Measurements from ENCODE around the gene CLEC10A.
"Not testable (repeated sequence)": the region's sequence is repeated elsewhere in the genome, so short reads cannot be mapped to it uniquely, and the experiment has no call there.

CLEC10A gene

DNA sequence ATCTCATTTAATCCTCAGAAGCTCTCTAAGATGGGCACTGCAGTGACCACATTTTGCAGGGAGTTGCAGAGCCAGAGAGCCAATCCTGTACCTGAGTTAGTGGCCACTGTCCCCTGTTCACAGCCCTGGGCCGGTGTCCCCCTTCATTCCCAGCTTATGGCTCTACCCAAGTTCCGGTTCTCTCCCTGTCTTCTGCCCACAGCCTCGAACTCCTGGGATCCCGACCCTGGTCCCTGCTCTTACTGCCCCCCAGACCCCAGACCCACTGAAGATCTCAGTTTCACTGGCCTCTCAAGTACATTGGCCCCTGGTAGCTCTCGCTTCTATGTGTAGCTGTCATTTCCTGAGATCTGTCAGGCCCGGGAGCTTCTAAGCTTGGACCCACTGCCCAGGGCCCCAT lies 22.4 kb upstream of the CLEC10A start:
- Histone ChIP-seq H3K9ac (ENCODE audit: low read length) (no peak overlapping the region), H3K4me3 (ENCODE audit: low read length) (no peak overlapping the region), H3K36me3 (replicated peaks; ENCODE audit: insufficient read depth, low read length) (no peaks in the 10 kb centered on the region), H3K9me2 (replicated peaks; ENCODE audit: insufficient read depth, low read length) (no peaks in the 10 kb centered on the region), H3K9me3 (replicated peaks; ENCODE audit: insufficient read depth, low read length) (no peaks in the 10 kb centered on the region), H3K27ac (ENCODE audit: low read length) (no peak overlapping the region), H3K4me2 (ENCODE audit: low read depth, low read length) (no peak overlapping the region), H4K20me1 (ENCODE audit: insufficient read depth, low read length) (no peaks in the 10 kb centered on the region), H3K79me2 (ENCODE audit: low read length) (no peaks in the 10 kb centered on the region), H2AFZ (ENCODE audit: low read length) (no peak overlapping the region), H3K4me1 (ENCODE audit: low read length) (no peaks in the 10 kb centered on the region), H3F3A (ENCODE audit: insufficient read depth, low read length) (no peaks in the 10 kb centered on the region), H3K27me3 (replicated peaks; ENCODE audit: insufficient read depth, low read length) (peaks cover 95% of the 10 kb centered on the region)
- TF ChIP-seq EZH2phosphoT487 (IDR thresholded peaks at IDR 0.05; ENCODE audit: low read length), result no peak
- TF ChIP-seq, protein P1, sequence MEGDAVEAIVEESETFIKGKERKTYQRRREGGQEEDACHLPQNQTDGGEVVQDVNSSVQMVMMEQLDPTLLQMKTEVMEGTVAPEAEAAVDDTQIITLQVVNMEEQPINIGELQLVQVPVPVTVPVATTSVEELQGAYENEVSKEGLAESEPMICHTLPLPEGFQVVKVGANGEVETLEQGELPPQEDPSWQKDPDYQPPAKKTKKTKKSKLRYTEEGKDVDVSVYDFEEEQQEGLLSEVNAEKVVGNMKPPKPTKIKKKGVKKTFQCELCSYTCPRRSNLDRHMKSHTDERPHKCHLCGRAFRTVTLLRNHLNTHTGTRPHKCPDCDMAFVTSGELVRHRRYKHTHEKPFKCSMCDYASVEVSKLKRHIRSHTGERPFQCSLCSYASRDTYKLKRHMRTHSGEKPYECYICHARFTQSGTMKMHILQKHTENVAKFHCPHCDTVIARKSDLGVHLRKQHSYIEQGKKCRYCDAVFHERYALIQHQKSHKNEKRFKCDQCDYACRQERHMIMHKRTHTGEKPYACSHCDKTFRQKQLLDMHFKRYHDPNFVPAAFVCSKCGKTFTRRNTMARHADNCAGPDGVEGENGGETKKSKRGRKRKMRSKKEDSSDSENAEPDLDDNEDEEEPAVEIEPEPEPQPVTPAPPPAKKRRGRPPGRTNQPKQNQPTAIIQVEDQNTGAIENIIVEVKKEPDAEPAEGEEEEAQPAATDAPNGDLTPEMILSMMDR (IDR thresholded peaks at IDR 0.05; ENCODE audit: low read length), result no peak
- no peak for TF ChIP-seq EZH2 (optimal IDR thresholded peaks at IDR 0.05; ENCODE audit: low read depth, low read length)
- no peak for DNase-seq

DNA sequence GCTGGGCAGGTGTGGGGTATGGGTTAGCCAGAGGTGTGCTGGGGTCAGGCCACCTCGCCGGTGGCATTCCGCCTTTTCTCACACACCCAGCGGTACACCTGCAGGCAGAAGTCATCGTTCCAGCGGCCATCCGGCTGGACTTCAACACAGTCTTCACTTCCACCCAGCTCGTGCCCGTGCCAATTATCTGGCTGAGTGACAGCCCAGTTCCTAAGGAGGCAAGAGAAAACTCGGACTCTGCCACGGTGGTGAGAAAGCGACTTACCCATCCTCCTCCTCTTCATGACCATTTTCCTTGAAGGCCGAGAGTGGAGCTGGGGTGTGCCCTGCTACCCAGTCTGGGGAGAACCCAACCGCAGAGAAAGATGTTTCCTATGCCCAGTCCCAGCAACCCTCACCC lies 21.5 kb upstream of the CLEC10A start:
- H4K20me1 ChIP-seq (ENCODE audit: insufficient read depth, low read length), result no peaks in the 10 kb centered on the region
- H3K27me3 ChIP-seq (replicated peaks; ENCODE audit: insufficient read depth, low read length), result peaks cover 96% of the 10 kb centered on the region
- no peak for TF ChIP-seq EZH2 (optimal IDR thresholded peaks at IDR 0.05; ENCODE audit: low read depth, low read length)
- TF ChIP-seq, protein P1 (IDR thresholded peaks at IDR 0.05; ENCODE audit: low read length), result no peak
- no peak for TF ChIP-seq EZH2phosphoT487 (IDR thresholded peaks at IDR 0.05; ENCODE audit: low read length)
- no peaks in the 10 kb centered on the region for H3K9me3 ChIP-seq (replicated peaks; ENCODE audit: insufficient read depth, low read length)
- no peaks in the 10 kb centered on the region for H3K36me3 ChIP-seq (replicated peaks; ENCODE audit: insufficient read depth, low read length)
- H3K4me3 ChIP-seq (ENCODE audit: low read length), result no peak overlapping the region
- H3K9me2 ChIP-seq (replicated peaks; ENCODE audit: insufficient read depth, low read length), result no peaks in the 10 kb centered on the region
- H3F3A ChIP-seq (ENCODE audit: insufficient read depth, low read length), result no peaks in the 10 kb centered on the region
- no peak overlapping the region for H3K9ac ChIP-seq (ENCODE audit: low read length)
- no peak for DNase-seq
- H2AFZ ChIP-seq (ENCODE audit: low read length), result no peak overlapping the region
- no peaks in the 10 kb centered on the region for H3K79me2 ChIP-seq (ENCODE audit: low read length)
- H3K4me1 ChIP-seq (ENCODE audit: low read length), result no peaks in the 10 kb centered on the region
- H3K4me2 ChIP-seq (ENCODE audit: low read depth, low read length), result no peak overlapping the region
- no peak overlapping the region for H3K27ac ChIP-seq (ENCODE audit: low read length)

DNA sequence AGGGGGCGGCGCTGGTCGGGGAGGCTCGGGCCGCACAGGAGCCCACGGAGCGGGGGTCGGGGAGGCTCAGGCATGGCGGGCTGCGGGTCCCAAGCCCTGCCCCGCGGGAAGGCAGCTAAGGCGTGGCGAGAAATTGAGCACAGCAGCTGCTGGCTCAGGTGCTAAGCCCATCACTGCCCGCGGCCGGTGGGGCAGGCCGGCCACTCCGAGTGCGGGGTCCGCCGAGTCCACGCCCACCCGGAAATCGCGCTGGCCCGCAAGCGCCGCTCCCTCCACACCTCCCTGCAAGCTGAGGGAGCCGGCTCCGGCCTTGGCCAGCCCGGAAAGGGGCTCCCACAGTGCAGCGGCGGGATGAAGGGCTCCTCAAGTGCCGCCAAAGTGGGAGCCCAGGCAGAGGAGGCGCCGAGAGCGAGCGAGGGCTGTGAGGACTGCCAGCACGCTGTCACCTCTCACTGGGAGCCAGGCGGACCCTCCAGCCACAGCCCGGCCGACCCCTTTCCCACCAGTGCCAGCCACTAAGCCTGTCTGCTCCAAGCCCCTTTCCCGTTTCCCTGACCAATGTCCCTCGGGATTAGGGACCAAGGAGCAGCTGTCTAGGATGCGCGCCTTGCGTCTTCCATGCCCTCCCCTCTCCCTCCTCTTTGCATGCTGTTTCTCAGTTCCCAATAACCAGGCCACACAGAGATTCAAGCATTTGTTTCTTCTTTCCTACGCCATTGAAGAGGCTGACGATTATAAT lies 20.8 kb upstream of the CLEC10A start:
- DNase-seq; H3K4me1 ChIP-seq (ENCODE audit: low read length); H2AFZ ChIP-seq (ENCODE audit: low read length); H3K27ac ChIP-seq (ENCODE audit: low read length); H3K4me2 ChIP-seq (ENCODE audit: low read depth, low read length); H3K79me2 ChIP-seq (ENCODE audit: low read length); H3K9me2 ChIP-seq (replicated peaks; ENCODE audit: insufficient read depth, low read length); H3F3A ChIP-seq (ENCODE audit: insufficient read depth, low read length); H3K36me3 ChIP-seq (replicated peaks; ENCODE audit: insufficient read depth, low read length); H3K4me3 ChIP-seq (ENCODE audit: low read length); H4K20me1 ChIP-seq (ENCODE audit: insufficient read depth, low read length); H3K9me3 ChIP-seq (replicated peaks; ENCODE audit: insufficient read depth, low read length); H3K9ac ChIP-seq (ENCODE audit: low read length): not testable (repeated sequence)
- H3K27me3 ChIP-seq (replicated peaks; ENCODE audit: insufficient read depth, low read length), result peaks cover 97% of the 10 kb centered on the region

DNA sequence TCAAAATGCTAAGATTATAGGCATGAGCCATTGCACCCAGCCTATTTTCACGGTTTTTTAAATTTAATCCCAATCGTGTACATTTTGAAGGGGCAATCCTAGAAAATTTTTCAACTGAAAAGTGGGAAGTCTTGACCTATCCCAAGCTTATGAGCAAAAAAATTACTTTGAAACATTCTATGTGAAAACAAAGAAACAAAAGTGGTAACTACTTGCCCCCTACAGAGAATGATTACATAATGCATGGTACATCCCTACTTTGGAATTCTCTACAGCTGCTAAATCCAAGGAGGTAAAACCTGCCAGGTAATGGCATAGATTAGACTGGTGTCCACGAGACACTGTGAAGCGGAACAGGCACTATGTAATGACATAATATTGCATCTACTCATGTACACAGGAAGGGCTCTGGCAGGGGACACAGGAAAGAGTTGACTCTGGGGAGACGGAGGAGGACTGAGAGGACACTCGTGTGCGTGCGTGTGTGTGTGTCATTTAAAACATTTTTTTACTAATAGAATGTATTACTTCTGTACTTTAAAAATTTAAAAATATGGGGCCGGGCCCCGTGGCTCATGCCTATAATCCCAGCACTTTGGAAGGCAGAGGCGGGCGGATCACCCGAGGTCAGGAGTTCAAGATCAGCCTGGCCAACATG lies 18.9 kb upstream of the CLEC10A start:
- H4K20me1 ChIP-seq (ENCODE audit: insufficient read depth, low read length), result no peaks in the 10 kb centered on the region
- no peaks in the 10 kb centered on the region for H3K36me3 ChIP-seq (replicated peaks; ENCODE audit: insufficient read depth, low read length)
- no peak overlapping the region for H3K27ac ChIP-seq (ENCODE audit: low read length)
- DNase-seq, result no peak
- H3K9me2 ChIP-seq (replicated peaks; ENCODE audit: insufficient read depth, low read length), result no peaks in the 10 kb centered on the region
- no peaks in the 10 kb centered on the region for H3K9me3 ChIP-seq (replicated peaks; ENCODE audit: insufficient read depth, low read length)
- peaks cover 97% of the 10 kb centered on the region for H3K27me3 ChIP-seq (replicated peaks; ENCODE audit: insufficient read depth, low read length)
- no peaks in the 10 kb centered on the region for H3F3A ChIP-seq (ENCODE audit: insufficient read depth, low read length)
- no peaks in the 10 kb centered on the region for H3K4me1 ChIP-seq (ENCODE audit: low read length)
- H3K79me2 ChIP-seq (ENCODE audit: low read length), result no peaks in the 10 kb centered on the region
- no peak overlapping the region for H2AFZ ChIP-seq (ENCODE audit: low read length)
- H3K4me2 ChIP-seq (ENCODE audit: low read depth, low read length), result no peak overlapping the region
- no peak overlapping the region for H3K9ac ChIP-seq (ENCODE audit: low read length)
- no peak overlapping the region for H3K4me3 ChIP-seq (ENCODE audit: low read length)
- TF ChIP-seq, protein P1 (IDR thresholded peaks at IDR 0.05; ENCODE audit: low read length), result no peak
- TF ChIP-seq EZH2 (optimal IDR thresholded peaks at IDR 0.05; ENCODE audit: low read depth, low read length), result no peak
